Thyroid gland (tissue), 4 donors: ENCODE data around the gene AFF2. TPM values are rescaled to one million over a fixed set of nuclear protein-coding genes. Genes with fewer than 3 reads are reported as not detected.

Source experiments
- DNase-seq, 2 donors: peaks; one replicate each; pipeline ENCODE4 v3.0.0-alpha.2; 2019
- H3K27ac ChIP-seq, 3 donors: fragments of 200-600 bp; sonication (generic); 1 replicate in 2 of 3; 2 replicates in 1 of 3; pipeline ENCODE4 v1.5.1; 2016 to 2019; ENCODE audit warnings: mild to moderate bottlenecking in 1 of 3, moderate library complexity in 1 of 3
- H3K27me3 ChIP-seq: fragments of 200-600 bp; sonication (generic); one replicate; pipeline ENCODE4 v1.5.1; 2019
- H3K36me3 ChIP-seq, 2 donors: fragments of 200-600 bp; sonication (generic); one replicate each; pipeline ENCODE4 v1.5.1; 2016 to 2019
- H3K4me1 ChIP-seq, 2 donors: fragments of 200-600 bp; sonication (generic); one replicate each; pipeline ENCODE4 v1.5.1; 2017 to 2019
- H3K4me3 ChIP-seq, 3 donors: fragments of 200-600 bp; sonication (generic); replicated peaks in 1 of 3; 1 replicate in 2 of 3; 2 replicates in 1 of 3; pipeline ENCODE4 v1.5.1; 2016; ENCODE audit warnings: mild to moderate bottlenecking in 1 of 3
- H3K9me3 ChIP-seq: fragments of 200-600 bp; sonication (generic); one replicate; pipeline ENCODE4 v1.5.1; 2017
- CTCF ChIP-seq, 6 experiments: fragments of 200-600 bp in 3 of 6; fragments of 450-650 bp in 3 of 6; sonication (generic) in 3 of 6; IDR thresholded peaks; one replicate each; pipeline ENCODE4 v1.5.1; 2016 to 2019; ENCODE audit warnings: antibody characterized with exemption in 6 of 6, mild to moderate bottlenecking in 2 of 6, inconsistent platforms in 1 of 6, moderate library complexity in 1 of 6
- POLR2A ChIP-seq, 2 donors: fragments of 450-650 bp; IDR thresholded peaks; one replicate each; pipeline ENCODE4 v1.6.1; 2017; ENCODE audit warnings: antibody characterized with exemption in 2 of 2, mild to moderate bottlenecking in 2 of 2, moderate library complexity in 1 of 2
- WGBS, 2 donors: methylation state at CpG; one replicate each; pipeline ENCODE4 v1.1.5; 2017; 5-methylcytosine and 5-hydroxymethylcytosine counted together
- intact Hi-C: fragments of 100-400 bp; cut with DNase I; formaldehyde crosslinking; loops from one replicate; pipeline ENCODE4 v1.15.1; 2023
- total RNA-seq, 4 donors: library from RNA; depleted of rRNA; stranded (reverse); fragments of >200 nt; gene quantifications; one replicate each; pipeline ENCODE4 v1.2.3, GENCODE V29; 2016

AFF2 gene
- total RNA-seq, 4 donors from 2014 or later, result 3.7 to 6.5 (median 4.4) TPM

DNA sequence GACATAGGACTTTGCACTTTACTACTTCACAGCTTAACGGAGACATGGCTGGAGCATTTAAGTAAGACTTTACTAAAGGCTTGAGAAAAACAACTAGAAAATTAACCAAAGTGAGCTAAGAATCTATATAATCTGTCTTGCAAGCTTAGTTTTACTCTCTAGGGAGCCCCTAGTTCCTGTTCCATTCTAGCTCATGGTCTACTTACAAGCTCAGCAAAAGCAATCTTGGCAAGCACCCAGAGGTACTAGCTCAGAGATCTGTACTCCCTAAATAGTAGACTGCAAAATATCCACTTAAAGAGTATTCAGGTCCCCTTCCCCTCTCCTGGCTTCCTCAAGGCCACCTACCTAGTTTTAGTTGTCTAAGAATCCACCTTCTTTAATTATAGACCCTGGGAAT is 535.7 kb downstream of the AFF2 start:
- no peak for TF ChIP-seq CTCF (IDR thresholded peaks at IDR 0.05)
- TF ChIP-seq POLR2A (IDR thresholded peaks at IDR 0.05), result no peak
- Histone ChIP-seq H3K36me3 (no peaks in the 10 kb centered on the region), H3K9me3 (no peaks in the 10 kb centered on the region), H3K27me3 (no peaks in the 10 kb centered on the region), H3K4me3 (no peak overlapping the region), H3K27ac (no peak overlapping the region), H3K4me1 (peaks cover under 1 to 4% of the 10 kb centered on the region in 2 donors)
- 75 to 77% methylated on average over 1 of the region's 1 CpG for WGBS, 2 donors
- DNase-seq, result peak in 1 of 2 donors; percentile 6
- intact Hi-C loops, result no loop called here

- Histone ChIP-seq H3K4me3 (no peak overlapping the region), H3K9me3 (no peaks in the 10 kb centered on the region), H3K36me3 (no peaks in the 10 kb centered on the region), H3K27me3 (no peaks in the 10 kb centered on the region), H3K27ac (no peak overlapping the region), H3K4me1 (peaks cover 5 to 12% of the 10 kb centered on the region in 2 donors)
- DNase-seq, result no peak
- WGBS, 2 donors, result 82 to 93% methylated on average over 3 of the region's 3 CpGs
- intact Hi-C loops, result no loop called here
- TF ChIP-seq CTCF (IDR thresholded peaks at IDR 0.05) (no peak), POLR2A (IDR thresholded peaks at IDR 0.05) (no peak)
These were observed 537.0 kb downstream of the AFF2 start for GRCh38 chrX:149037281-149037870.

DNA sequence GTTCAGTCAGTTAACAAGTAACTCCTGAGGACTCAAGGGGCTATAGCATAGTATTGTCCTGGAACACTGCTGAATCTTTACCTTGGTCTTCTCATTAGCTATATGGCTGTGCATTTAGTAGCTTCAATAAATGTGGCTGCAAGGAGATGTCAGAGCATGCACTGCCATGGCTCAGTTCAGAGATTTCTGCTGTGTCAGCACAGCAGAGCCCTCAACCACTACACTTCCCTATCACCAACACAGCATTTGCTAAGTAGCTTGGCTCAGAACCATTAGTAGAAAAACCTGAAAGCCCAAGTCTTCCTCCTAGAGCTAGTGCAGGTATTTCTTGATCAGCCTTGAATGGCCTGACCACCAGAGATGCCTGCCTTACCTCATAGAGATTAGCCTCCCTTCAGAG is 538.6 kb downstream of the AFF2 start:
- Histone ChIP-seq H3K9me3 (no peaks in the 10 kb centered on the region), H3K27ac (no peak overlapping the region), H3K27me3 (no peaks in the 10 kb centered on the region), H3K4me1 (peaks cover 5 to 12% of the 10 kb centered on the region in 2 donors), H3K36me3 (no peaks in the 10 kb centered on the region), H3K4me3 (no peak overlapping the region)
- TF ChIP-seq CTCF (IDR thresholded peaks at IDR 0.05), result no peak
- TF ChIP-seq POLR2A (IDR thresholded peaks at IDR 0.05), result no peak
- no peak for DNase-seq
- intact Hi-C loops, result no loop called here

GRCh38 chrX:149040873-149041535 is 540.6 kb downstream of the AFF2 start:
- intact Hi-C loops, result no loop called here
- H3K9me3 ChIP-seq, result no peaks in the 10 kb centered on the region

More at GRCh38 chrX:149040873-149041535, 540.6 kb downstream of the AFF2 start:
- H3K27ac ChIP-seq, result no peak overlapping the region
- 79 to 82% methylated on average over 5 of the region's 5 CpGs for WGBS, 2 donors
- H3K27me3 ChIP-seq, result no peaks in the 10 kb centered on the region
- no peaks in the 10 kb centered on the region for H3K36me3 ChIP-seq
- no peak for DNase-seq
- peaks cover 5 to 12% of the 10 kb centered on the region in 2 donors for H3K4me1 ChIP-seq
- H3K4me3 ChIP-seq, result no peak overlapping the region
- TF ChIP-seq POLR2A (IDR thresholded peaks at IDR 0.05) (no peak), CTCF (IDR thresholded peaks at IDR 0.05) (no peak)
